PC-3 (cell line): ENCODE measurements around the gene TMEM18. TPM values are rescaled to one million over a fixed set of nuclear protein-coding genes. Genes with fewer than 3 reads are reported as not detected.

Experiments used
- ATAC-seq: fragments of 200-7000 bp; cut with Tn5 transposase; 2 replicates; pipeline ENCODE4 v1.9.1; 2020; ENCODE audit warnings: mild to moderate bottlenecking, moderate library complexity
- BruUV-seq: library from RNA; stranded (reverse); fragments of 400-500 nt; replicated peaks from 2 replicates; lab custom pipeline; 2021; lab: Mats Ljungman, UMichigan
- CTCF ChIA-PET: fragments of 300-600 bp; sonication (Branson Sonifier 250); formaldehyde crosslinking; loops from one replicate; lab custom pipeline; 2022; ENCODE audit warnings: antibody characterized with exemption; lab: Charles Lee
- POLR2A ChIA-PET: fragments of 300-600 bp; sonication (Branson Sonifier 250); formaldehyde crosslinking; loops from one replicate; lab custom pipeline; 2022; ENCODE audit warnings: antibody characterized with exemption; ENCODE audit not compliant: unreplicated experiment; lab: Charles Lee
- DNase-seq: peaks from one replicate; pipeline ENCODE4 v3.0.0-alpha.2; 2015
- H2AFZ ChIP-seq: fragments of 300-600 bp; sonication (generic); 2 replicates; pipeline ENCODE4 v1.6.0; 2016; ENCODE audit warnings: antibody characterized with exemption, low read length
- H3F3A ChIP-seq: fragments of 300-600 bp; sonication (generic); one replicate; pipeline ENCODE4 v1.6.0; 2017; ENCODE audit warnings: antibody characterized with exemption, low read length, control low read depth, mild to moderate bottlenecking; ENCODE audit not compliant: unreplicated experiment
- H3K27ac ChIP-seq: fragments of 300-600 bp; sonication (generic); 2 replicates; pipeline ENCODE4 v1.5.1; 2016; ENCODE audit warnings: mild to moderate bottlenecking, low read length
- H3K27me3 ChIP-seq: fragments of 300-600 bp; sonication (generic); 2 replicates; pipeline ENCODE4 v1.6.1; 2016; ENCODE audit warnings: low read length, mixed read lengths
- H3K36me3 ChIP-seq: fragments of 300-600 bp; sonication (generic); 2 replicates; pipeline ENCODE4 v1.6.1; 2016; ENCODE audit warnings: low read depth, mixed run types, low read length, mixed read lengths
- H3K4me1 ChIP-seq: fragments of 300-600 bp; sonication (generic); 2 replicates; pipeline ENCODE4 v1.5.1; 2016; ENCODE audit warnings: low read length; ENCODE audit not compliant: insufficient read depth
- H3K4me2 ChIP-seq: fragments of 300-600 bp; sonication (generic); 2 replicates; pipeline ENCODE4 v1.6.0; 2016; ENCODE audit warnings: low read length
- H3K4me3 ChIP-seq: fragments of 300-600 bp; sonication (generic); 2 replicates; pipeline ENCODE4 v1.5.1; 2016; ENCODE audit warnings: mild to moderate bottlenecking, low read length, mixed read lengths
- H3K79me2 ChIP-seq: fragments of 300-600 bp; sonication (generic); 2 replicates; pipeline ENCODE4 v1.6.1; 2017; ENCODE audit warnings: low read length, mixed read lengths
- H3K9ac ChIP-seq: fragments of 300-600 bp; sonication (generic); 2 replicates; pipeline ENCODE4 v1.6.0; 2016; ENCODE audit warnings: mild to moderate bottlenecking, low read length
- H3K9me2 ChIP-seq: fragments of 300-600 bp; sonication (generic); replicated peaks from 2 replicates; pipeline ENCODE4 v1.6.1; 2016; ENCODE audit warnings: mixed run types, low read length, mixed read lengths
- H3K9me3 ChIP-seq: fragments of 300-600 bp; sonication (generic); 2 replicates; pipeline ENCODE4 v1.6.1; 2016; ENCODE audit warnings: low read length, mixed read lengths
- H4K20me1 ChIP-seq: fragments of 300-600 bp; sonication (generic); 2 replicates; pipeline ENCODE4 v1.6.1; 2016; ENCODE audit warnings: low read length, mixed read lengths
- EZH2 ChIP-seq: fragments of 300-600 bp; sonication (generic); IDR thresholded peaks from one replicate; pipeline ENCODE4 v1.6.1; 2017; ENCODE audit warnings: antibody characterized with exemption, mild to moderate bottlenecking, low read length; ENCODE audit not compliant: unreplicated experiment
- EZH2phosphoT487 ChIP-seq: fragments of 300-600 bp; sonication (generic); IDR thresholded peaks from 2 replicates; pipeline ENCODE4 v1.6.1; 2018; ENCODE audit warnings: mild to moderate bottlenecking, antibody characterized with exemption, low read length, borderline replicate concordance
- intact Hi-C: fragments of 100-400 bp; cut with micrococcal nuclease; formaldehyde crosslinking; loops from 2 replicates; pipeline ENCODE4 v1.9.0; 2023
- total RNA-seq: library from RNA; depleted of rRNA; stranded (reverse); fragments of >200 nt; gene quantifications from 2 replicates; pipeline ENCODE4 v1.2.3, GENCODE V29; 2014
- TF ChIP-seq, protein P1 (sequence below): fragments of 300-600 bp; sonication (generic); conservative IDR thresholded peaks from 2 replicates; pipeline ENCODE4 v1.5.1; 2017; ENCODE audit warnings: antibody characterized with exemption, low read depth, mild to moderate bottlenecking, low read length

TMEM18 gene
- total RNA-seq, 1 experiment from 2014 or later, result 25.5 TPM

DNA sequence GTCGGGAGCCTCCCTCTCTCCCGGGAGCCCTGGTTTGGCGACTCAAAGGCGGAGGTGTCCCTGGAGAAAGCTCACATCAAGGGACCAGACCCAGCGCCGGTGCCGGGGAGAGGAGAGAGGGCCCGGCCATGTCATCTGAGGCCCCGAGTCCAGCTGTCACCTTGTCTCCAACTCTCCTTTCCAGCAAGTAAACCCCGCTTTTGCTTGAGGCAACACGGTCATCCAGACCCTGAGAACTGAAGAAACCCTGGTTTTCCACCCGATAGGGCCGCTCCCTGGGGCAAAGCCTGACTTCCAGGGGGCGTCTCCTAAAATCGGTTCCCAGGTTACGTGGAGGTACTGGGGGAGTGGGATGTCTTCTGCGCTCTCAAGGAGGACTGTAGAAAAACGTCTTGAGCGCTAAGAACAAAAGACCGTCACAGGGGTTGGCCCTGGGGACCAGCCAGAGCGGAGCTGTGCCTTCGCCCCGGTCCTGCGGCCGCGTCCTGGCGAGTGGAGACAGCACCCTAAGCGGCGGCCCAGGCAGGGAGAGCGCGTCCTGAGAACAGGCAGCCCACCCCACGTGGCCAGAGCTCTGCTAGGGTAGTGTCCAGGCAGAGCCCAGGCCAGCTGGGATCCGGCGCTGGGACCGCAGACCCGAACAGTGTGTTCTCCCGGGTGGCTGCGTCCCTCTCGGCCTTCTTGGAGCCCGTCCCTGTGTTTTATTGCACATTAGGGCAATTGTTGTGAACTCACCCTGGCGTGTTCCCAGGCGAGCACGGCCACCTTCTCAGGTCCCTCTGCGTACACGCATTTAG lies 55.7 kb downstream of the TMEM18 start:
- no peaks in the 10 kb centered on the region for H3K79me2 ChIP-seq
- no peaks in the 10 kb centered on the region for H3K4me1 ChIP-seq
- intact Hi-C loops, result no loop called here
- no peaks in the 10 kb centered on the region for H4K20me1 ChIP-seq
- no peak overlapping the region for H3K4me2 ChIP-seq
- ATAC-seq, result no peak
- no peak overlapping the region for H3K4me3 ChIP-seq
- no peaks in the 10 kb centered on the region for H3K9me2 ChIP-seq
- no peak for DNase-seq
- H3K36me3 ChIP-seq, result no peaks in the 10 kb centered on the region
- CTCF ChIA-PET, result no interaction called here
- no peaks in the 10 kb centered on the region for H3K27me3 ChIP-seq
- POLR2A ChIA-PET, result no interaction called here
- H3F3A ChIP-seq, result no peaks in the 10 kb centered on the region
- H3K9me3 ChIP-seq, result no peaks in the 10 kb centered on the region
- no TSS peak for BruUV-seq
- TF ChIP-seq EZH2 (no peak), EZH2phosphoT487 (no peak)
- TF ChIP-seq, protein P1, sequence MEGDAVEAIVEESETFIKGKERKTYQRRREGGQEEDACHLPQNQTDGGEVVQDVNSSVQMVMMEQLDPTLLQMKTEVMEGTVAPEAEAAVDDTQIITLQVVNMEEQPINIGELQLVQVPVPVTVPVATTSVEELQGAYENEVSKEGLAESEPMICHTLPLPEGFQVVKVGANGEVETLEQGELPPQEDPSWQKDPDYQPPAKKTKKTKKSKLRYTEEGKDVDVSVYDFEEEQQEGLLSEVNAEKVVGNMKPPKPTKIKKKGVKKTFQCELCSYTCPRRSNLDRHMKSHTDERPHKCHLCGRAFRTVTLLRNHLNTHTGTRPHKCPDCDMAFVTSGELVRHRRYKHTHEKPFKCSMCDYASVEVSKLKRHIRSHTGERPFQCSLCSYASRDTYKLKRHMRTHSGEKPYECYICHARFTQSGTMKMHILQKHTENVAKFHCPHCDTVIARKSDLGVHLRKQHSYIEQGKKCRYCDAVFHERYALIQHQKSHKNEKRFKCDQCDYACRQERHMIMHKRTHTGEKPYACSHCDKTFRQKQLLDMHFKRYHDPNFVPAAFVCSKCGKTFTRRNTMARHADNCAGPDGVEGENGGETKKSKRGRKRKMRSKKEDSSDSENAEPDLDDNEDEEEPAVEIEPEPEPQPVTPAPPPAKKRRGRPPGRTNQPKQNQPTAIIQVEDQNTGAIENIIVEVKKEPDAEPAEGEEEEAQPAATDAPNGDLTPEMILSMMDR, result no peak
- no peak overlapping the region for H3K9ac ChIP-seq
- no peak overlapping the region for H3K27ac ChIP-seq
- H2AFZ ChIP-seq, result no peak overlapping the region

DNA sequence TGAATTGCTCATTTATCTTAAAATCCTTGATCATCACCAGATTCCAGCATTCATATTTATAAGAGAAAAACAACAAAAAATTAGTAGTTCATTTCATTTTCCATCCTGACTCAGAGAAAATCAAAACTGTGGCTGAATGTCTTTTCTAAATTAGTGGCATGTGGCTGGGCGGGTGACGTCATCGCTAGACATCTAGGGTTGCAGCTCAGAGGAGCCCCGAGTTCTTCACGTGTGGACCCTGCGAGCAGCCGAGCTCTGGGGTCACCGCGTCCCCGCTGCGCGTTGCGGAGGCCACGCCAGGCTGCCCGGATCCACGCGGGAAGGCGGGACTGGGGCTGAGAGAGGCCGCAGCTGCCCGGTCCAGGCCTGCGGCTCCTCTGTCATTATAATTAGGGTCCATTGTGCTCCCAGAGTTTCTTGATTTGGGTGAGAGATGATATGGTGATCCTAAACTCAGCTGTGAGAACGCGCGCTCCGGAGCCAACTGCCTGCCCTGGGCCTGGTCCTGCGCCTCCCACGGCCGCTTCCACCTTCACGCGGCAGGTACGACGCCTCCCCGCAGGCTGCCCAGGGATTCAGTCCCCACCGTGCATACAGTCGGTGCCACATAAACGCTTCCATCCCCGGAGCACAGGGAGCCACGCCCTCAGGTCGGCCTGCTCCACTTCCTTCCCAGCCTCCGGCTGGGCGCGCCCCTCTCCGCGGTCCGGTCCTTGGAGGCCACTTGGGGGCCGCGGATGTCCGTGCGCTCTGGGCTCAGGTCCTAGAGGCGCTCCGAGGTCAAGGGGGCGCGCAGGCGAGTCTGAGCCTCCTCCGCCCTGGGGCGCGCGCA lies 56.5 kb downstream of the TMEM18 start:
- H4K20me1 ChIP-seq, result no peaks in the 10 kb centered on the region
- no peak overlapping the region for H3K4me2 ChIP-seq
- intact Hi-C loops, result no loop called here
- H3K36me3 ChIP-seq, result no peaks in the 10 kb centered on the region
- TF ChIP-seq EZH2phosphoT487, result no peak
- no peak for TF ChIP-seq EZH2
- TF ChIP-seq, protein P1, result no peak
- H3K9ac ChIP-seq, result no peak overlapping the region
- BruUV-seq, result no TSS peak
- H3K4me1 ChIP-seq, result no peaks in the 10 kb centered on the region
- H3K27me3 ChIP-seq, result no peaks in the 10 kb centered on the region
- H3K9me2 ChIP-seq, result no peaks in the 10 kb centered on the region
- no peaks in the 10 kb centered on the region for H3K9me3 ChIP-seq
- H3K27ac ChIP-seq, result no peak overlapping the region
- ATAC-seq (no peak), DNase-seq (no peak)
- ChIA-PET CTCF (no interaction called here), POLR2A (no interaction called here)
- no peaks in the 10 kb centered on the region for H3F3A ChIP-seq
- no peaks in the 10 kb centered on the region for H3K79me2 ChIP-seq
- no peak overlapping the region for H3K4me3 ChIP-seq
- H2AFZ ChIP-seq, result no peak overlapping the region

DNA sequence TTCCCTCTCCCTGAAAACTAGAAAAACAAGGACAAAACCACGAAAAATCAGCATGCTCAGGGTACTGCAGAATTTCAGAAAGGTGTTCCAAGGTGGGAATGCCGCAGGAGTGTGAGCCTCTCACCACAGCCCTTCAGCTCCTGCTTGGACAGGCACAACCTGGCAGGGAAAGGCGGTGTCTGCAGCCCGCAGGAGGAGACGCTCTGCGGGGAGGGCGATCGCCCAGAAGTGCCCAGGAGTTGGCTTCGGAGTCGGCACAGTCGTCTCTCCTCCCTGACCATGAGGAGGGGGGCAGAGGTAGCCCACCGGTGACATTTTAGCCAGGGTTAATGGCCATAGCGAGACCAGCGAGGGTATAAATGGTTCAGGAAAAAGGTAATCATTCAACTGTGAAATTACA lies 57.2 kb downstream of the TMEM18 start:
- no peak overlapping the region for H2AFZ ChIP-seq
- H3K9ac ChIP-seq, result no peak overlapping the region
- no peaks in the 10 kb centered on the region for H3K36me3 ChIP-seq
- H3K4me1 ChIP-seq, result no peaks in the 10 kb centered on the region
- ATAC-seq (no peak), DNase-seq (no peak)
- H3K4me2 ChIP-seq, result no peak overlapping the region
- BruUV-seq, result no TSS peak
- no peaks in the 10 kb centered on the region for H3K27me3 ChIP-seq
- TF ChIP-seq EZH2phosphoT487 (no peak), EZH2 (no peak)
- TF ChIP-seq, protein P1, result no peak
- no peak overlapping the region for H3K4me3 ChIP-seq
- H3K9me2 ChIP-seq, result no peaks in the 10 kb centered on the region
- no peaks in the 10 kb centered on the region for H4K20me1 ChIP-seq
- intact Hi-C loops, result no loop called here
- H3F3A ChIP-seq, result no peaks in the 10 kb centered on the region
- H3K9me3 ChIP-seq, result no peaks in the 10 kb centered on the region
- POLR2A ChIA-PET, result no interaction called here
- H3K79me2 ChIP-seq, result no peaks in the 10 kb centered on the region
- CTCF ChIA-PET, result no interaction called here
- no peak overlapping the region for H3K27ac ChIP-seq
